SU-DHL-6 (cell line): ENCODE data around the gene MBNL1.

ENCODE experiments used
- H2AFZ ChIP-seq: fragments of 200-600 bp; sonication (generic); 2 replicates; pipeline ENCODE4 v1.6.1; 2014; ENCODE audit warnings: low read depth, mild to moderate bottlenecking, moderate library complexity, mixed read lengths, antibody characterized with exemption, low read length; ENCODE audit not compliant: severe bottlenecking
- H3F3A ChIP-seq: fragments of 200-600 bp; shearing (Covaris generic); 2 replicates; pipeline ENCODE4 v1.6.0; 2016; ENCODE audit warnings: antibody characterized with exemption, mild to moderate bottlenecking; ENCODE audit not compliant: insufficient read depth
- H3K27ac ChIP-seq: fragments of 200-600 bp; sonication (generic); 2 replicates; pipeline ENCODE4 v1.5.1; 2016; ENCODE audit warnings: low read depth, mild to moderate bottlenecking, low read length, moderate library complexity, mixed read lengths
- H3K27me3 ChIP-seq: fragments of 200-600 bp; sonication (generic), shearing (Covaris generic); 2 replicates; pipeline ENCODE4 v1.6.0; 2014; ENCODE audit warnings: mild to moderate bottlenecking, low read length
- H3K36me3 ChIP-seq: fragments of 200-600 bp; sonication (generic); 2 replicates; pipeline ENCODE4 v1.6.1; 2014; ENCODE audit warnings: mild to moderate bottlenecking, low read length, mixed read lengths
- H3K4me2 ChIP-seq: fragments of 300-600, 200-600 bp; shearing (Covaris generic), sonication (generic); 2 replicates; pipeline ENCODE4 v1.6.0; 2014; ENCODE audit warnings: low read length, low read depth, mild to moderate bottlenecking; ENCODE audit not compliant: poor library complexity, severe bottlenecking
- H3K4me3 ChIP-seq: fragments of 200-600 bp; sonication (generic); 2 replicates; pipeline ENCODE4 v1.5.1; 2014; ENCODE audit warnings: antibody characterized with exemption, low read length, mild to moderate bottlenecking, mixed read lengths; ENCODE audit not compliant: insufficient read depth, poor library complexity, severe bottlenecking
- H3K79me2 ChIP-seq: fragments of 200-600 bp; sonication (generic); 2 replicates; pipeline ENCODE4 v1.6.1; 2014; ENCODE audit warnings: mild to moderate bottlenecking, low read length, moderate library complexity; ENCODE audit not compliant: insufficient read depth
- H3K9ac ChIP-seq: fragments of 200-600 bp; sonication (generic); 2 replicates; pipeline ENCODE4 v1.7.0; 2014; ENCODE audit warnings: mild to moderate bottlenecking, low read length
- H3K9me2 ChIP-seq: fragments of 200-600 bp; sonication (generic); replicated peaks from 2 replicates; pipeline ENCODE4 v1.6.1; 2014; ENCODE audit warnings: low read length; ENCODE audit not compliant: insufficient read depth
- H3K9me3 ChIP-seq: fragments of 200-600 bp; sonication (generic); 2 replicates; pipeline ENCODE4 v1.6.1; 2014; ENCODE audit warnings: low read length, mixed read lengths; ENCODE audit not compliant: insufficient read depth
- H4K20me1 ChIP-seq: fragments of 200-600 bp; sonication (generic); 2 replicates; pipeline ENCODE4 v1.6.1; 2014; ENCODE audit warnings: low read depth, mild to moderate bottlenecking, antibody characterized with exemption, low read length, moderate library complexity, mixed read lengths
- EZH2phosphoT487 ChIP-seq: fragments of 200-600 bp; sonication (generic), shearing (Covaris generic); conservative IDR thresholded peaks from 2 replicates; pipeline ENCODE4 v1.6.1; 2018; ENCODE audit warnings: mild to moderate bottlenecking, antibody characterized with exemption, low read length, moderate library complexity, mixed read lengths
- TF ChIP-seq, protein P1 (sequence below): fragments of 200-600 bp; sonication (generic); IDR thresholded peaks from one replicate; pipeline ENCODE4 v1.5.1; 2017; ENCODE audit warnings: antibody characterized with exemption, mild to moderate bottlenecking, low read length, moderate library complexity; ENCODE audit not compliant: insufficient read depth, poor library complexity, severe bottlenecking

MBNL1 gene

DNA sequence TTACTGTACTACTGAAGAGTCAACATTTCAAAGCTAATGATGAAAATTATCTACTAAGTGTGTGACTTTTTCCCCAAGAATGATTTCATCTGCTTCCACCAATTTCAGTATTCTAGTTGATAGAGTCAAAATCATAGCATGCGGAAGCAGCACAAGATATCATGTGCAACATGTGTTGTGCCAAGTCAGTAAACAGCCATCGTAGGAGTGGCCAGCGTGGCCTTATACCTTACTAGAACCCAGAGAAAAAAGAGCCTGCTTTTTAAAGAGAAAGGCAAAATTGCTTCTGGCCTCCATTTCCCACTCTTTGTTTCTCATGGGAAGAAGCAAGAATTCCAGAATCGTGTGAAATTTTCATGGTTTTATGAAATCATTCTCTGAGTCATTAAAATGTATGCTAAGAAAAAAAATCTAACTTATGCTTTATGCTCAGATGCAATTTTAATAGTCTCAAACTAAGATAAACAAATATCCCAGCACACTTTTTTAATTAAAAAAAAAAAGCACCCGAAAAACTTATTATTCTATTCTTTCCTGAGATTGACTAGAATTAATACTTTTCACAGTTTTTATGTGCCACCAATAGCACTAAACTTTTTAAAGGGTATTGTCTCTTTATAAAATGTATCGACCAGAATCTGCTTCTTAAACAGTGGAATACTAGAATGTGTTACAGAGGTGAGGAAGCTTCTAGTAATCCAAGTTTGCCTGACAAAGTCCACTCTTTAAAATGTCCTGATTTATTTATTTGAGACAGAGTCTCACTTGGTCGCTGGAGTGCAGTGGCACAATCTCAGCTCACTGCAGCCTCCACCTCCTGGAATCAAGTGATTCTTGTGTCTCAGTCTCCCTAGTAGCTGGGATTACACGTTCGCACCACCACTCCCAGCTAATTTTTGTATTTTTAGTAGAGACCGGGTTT is 87.3 kb downstream of the MBNL1 start:
- no peak overlapping the region for H3K4me2 ChIP-seq
- H4K20me1 ChIP-seq = peaks cover 12% of the 10 kb centered on the region; the same call in 1 of the 2 replicates
- peaks cover 30% of the 10 kb centered on the region for H3K36me3 ChIP-seq
- H3K9ac ChIP-seq = no peak overlapping the region
- peaks cover 34% of the 10 kb centered on the region for H3F3A ChIP-seq
- no peaks in the 10 kb centered on the region for H3K27me3 ChIP-seq
- no peaks in the 10 kb centered on the region for H3K9me2 ChIP-seq
- H3K9me3 ChIP-seq = no peaks in the 10 kb centered on the region
- no peak overlapping the region for H3K4me3 ChIP-seq
- TF ChIP-seq, protein P1, sequence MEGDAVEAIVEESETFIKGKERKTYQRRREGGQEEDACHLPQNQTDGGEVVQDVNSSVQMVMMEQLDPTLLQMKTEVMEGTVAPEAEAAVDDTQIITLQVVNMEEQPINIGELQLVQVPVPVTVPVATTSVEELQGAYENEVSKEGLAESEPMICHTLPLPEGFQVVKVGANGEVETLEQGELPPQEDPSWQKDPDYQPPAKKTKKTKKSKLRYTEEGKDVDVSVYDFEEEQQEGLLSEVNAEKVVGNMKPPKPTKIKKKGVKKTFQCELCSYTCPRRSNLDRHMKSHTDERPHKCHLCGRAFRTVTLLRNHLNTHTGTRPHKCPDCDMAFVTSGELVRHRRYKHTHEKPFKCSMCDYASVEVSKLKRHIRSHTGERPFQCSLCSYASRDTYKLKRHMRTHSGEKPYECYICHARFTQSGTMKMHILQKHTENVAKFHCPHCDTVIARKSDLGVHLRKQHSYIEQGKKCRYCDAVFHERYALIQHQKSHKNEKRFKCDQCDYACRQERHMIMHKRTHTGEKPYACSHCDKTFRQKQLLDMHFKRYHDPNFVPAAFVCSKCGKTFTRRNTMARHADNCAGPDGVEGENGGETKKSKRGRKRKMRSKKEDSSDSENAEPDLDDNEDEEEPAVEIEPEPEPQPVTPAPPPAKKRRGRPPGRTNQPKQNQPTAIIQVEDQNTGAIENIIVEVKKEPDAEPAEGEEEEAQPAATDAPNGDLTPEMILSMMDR = no peak
- no peak for TF ChIP-seq EZH2phosphoT487
- H2AFZ ChIP-seq = no peak overlapping the region
- no peak overlapping the region for H3K27ac ChIP-seq
- H3K79me2 ChIP-seq = peaks cover 100% of the 10 kb centered on the region

- Histone ChIP-seq H3K79me2 (peaks cover 100% of the 10 kb centered on the region), H3K9ac (no peak overlapping the region), H4K20me1 (peaks cover 11% of the 10 kb centered on the region; the same call in 1 of the 2 replicates), H3K4me3 (no peak overlapping the region), H3K36me3 (peaks cover 27% of the 10 kb centered on the region), H2AFZ (no peak overlapping the region), H3F3A (peaks cover 31% of the 10 kb centered on the region), H3K9me2 (no peaks in the 10 kb centered on the region), H3K27me3 (no peaks in the 10 kb centered on the region), H3K27ac (no peak overlapping the region), H3K4me2 (no peak overlapping the region), H3K9me3 (no peaks in the 10 kb centered on the region)
- TF ChIP-seq EZH2phosphoT487 = no peak
- TF ChIP-seq, protein P1 = no peak
These were observed 88.1 kb downstream of the MBNL1 start for GRCh38 chr3:152356870-152357276.

- Histone ChIP-seq H3K9me2 (no peaks in the 10 kb centered on the region), H3K36me3 (peaks cover 29% of the 10 kb centered on the region), H3K79me2 (peaks cover 100% of the 10 kb centered on the region), H3K4me3 (no peak overlapping the region), H3F3A (peaks cover 32% of the 10 kb centered on the region), H4K20me1 (peaks cover 16% of the 10 kb centered on the region; the same call in 1 of the 2 replicates), H3K4me2 (no peak overlapping the region), H2AFZ (no peak overlapping the region), H3K9me3 (no peaks in the 10 kb centered on the region), H3K27ac (no peak overlapping the region), H3K9ac (no peak overlapping the region), H3K27me3 (no peaks in the 10 kb centered on the region)
- no peak for TF ChIP-seq EZH2phosphoT487
- TF ChIP-seq, protein P1 = no peak
These were observed 88.9 kb downstream of the MBNL1 start for GRCh38 chr3:152357587-152357986.
